Renal pelvis (tissue), 12 donors: ENCODE results near the gene TEAD4. TPM values are rescaled to one million over a fixed set of nuclear protein-coding genes. Genes with fewer than 3 reads are reported as not detected.

Experiments
- DNase-seq: peaks from one replicate; pipeline ENCODE4 v3.0.0-alpha.2; 2013
- long read RNA-seq, 16 experiments: transcript quantifications; one replicate each; lab custom pipeline, GENCODE V29; 2026
- polyA plus RNA-seq, 3 donors: library from polyadenylated mRNA; unstranded; fragments of 120-200 nt; gene quantifications; one replicate each; pipeline ENCODE4 v1.2.1, GENCODE V29; 2013; ENCODE audit not compliant: insufficient read length in 3 of 3

The TEAD4 gene
- polyA plus RNA-seq = 10 to 100 TPM; 22.3 to 24.6 (median 22.9) TPM
- long read RNA-seq, donor 1, partial matches to known transcripts = 0 of 6 reads
- long read RNA-seq, donor 1, other reads (novel, unspliced or antisense) = 0 of 6 reads
- long read RNA-seq, donor 2, partial matches to known transcripts = 0 of 4 reads
- long read RNA-seq, donor 2, other reads (novel, unspliced or antisense) = 0 of 4 reads
- long read RNA-seq, donor 3, partial matches to known transcripts = 0 of 3 reads
- long read RNA-seq, donor 3, other reads (novel, unspliced or antisense) = 0 of 3 reads
- long read RNA-seq, donor 4, transcript TEAD4-202 (13 exons, 1,690 nt) = major isoform, 8 of 9 reads
- long read RNA-seq, donor 4, partial matches to known transcripts = 0 of 9 reads
- long read RNA-seq, donor 4, other reads (novel, unspliced or antisense) = 0 of 9 reads
- long read RNA-seq, donor 5, partial matches to known transcripts = 0 of 3 reads
- long read RNA-seq, donor 5, other reads (novel, unspliced or antisense) = 0 of 3 reads
- long read RNA-seq, donor 6, partial matches to known transcripts = 0 of 1 reads
- long read RNA-seq, donor 6, other reads (novel, unspliced or antisense) = 0 of 1 reads
- long read RNA-seq, donor 7, partial matches to known transcripts = 0 of 4 reads
- long read RNA-seq, donor 7, other reads (novel, unspliced or antisense) = 0 of 4 reads
- long read RNA-seq, donor 8, partial matches to known transcripts = 0 of 1 reads
- long read RNA-seq, donor 8, other reads (novel, unspliced or antisense) = 0 of 1 reads
- long read RNA-seq, donor 9, partial matches to known transcripts = 0 of 4 reads
- long read RNA-seq, donor 9, other reads (novel, unspliced or antisense) = 0 of 4 reads
- long read RNA-seq, donor 10, partial matches to known transcripts = 0 of 2 reads
- long read RNA-seq, donor 10, other reads (novel, unspliced or antisense) = 0 of 2 reads
- long read RNA-seq, donor 11, partial matches to known transcripts = 0 of 2 reads
- long read RNA-seq, donor 11, other reads (novel, unspliced or antisense) = 0 of 2 reads
- long read RNA-seq, donor 12, partial matches to known transcripts = 0 of 4 reads
- long read RNA-seq, donor 12, other reads (novel, unspliced or antisense) = 0 of 4 reads
- long read RNA-seq, donor 13, partial matches to known transcripts = 0 of 1 reads
- long read RNA-seq, donor 13, other reads (novel, unspliced or antisense) = 0 of 1 reads
- long read RNA-seq, donor 14 = 0 reads
- long read RNA-seq, donor 15 = 0 reads
- long read RNA-seq, donor 16, partial matches to known transcripts = 5 of 8 reads
- long read RNA-seq, donor 16, other reads (novel, unspliced or antisense) = 0 of 8 reads

DNA sequence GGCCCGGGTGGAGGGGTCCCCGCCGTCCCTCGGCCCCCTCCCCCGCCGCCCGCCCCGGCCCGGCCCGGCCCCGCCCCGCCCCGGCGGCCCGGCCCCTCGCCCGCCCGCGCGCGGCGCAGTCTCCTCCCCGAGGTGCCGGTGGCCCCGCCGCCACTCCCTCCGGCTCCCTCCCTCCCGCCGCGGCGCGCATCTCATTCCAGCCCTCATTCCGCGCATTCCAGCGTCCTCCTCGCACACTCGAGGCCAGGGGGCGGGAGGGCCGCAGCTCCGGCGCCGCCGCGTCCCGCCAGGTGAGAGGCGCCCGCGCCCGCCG is at the start of gene TEAD4:
Gene TEAD4, plus strand, starts transcription at position 206 of the 313 bp plus-strand sequence.
- DNase-seq = peak; percentile 83

DNA sequence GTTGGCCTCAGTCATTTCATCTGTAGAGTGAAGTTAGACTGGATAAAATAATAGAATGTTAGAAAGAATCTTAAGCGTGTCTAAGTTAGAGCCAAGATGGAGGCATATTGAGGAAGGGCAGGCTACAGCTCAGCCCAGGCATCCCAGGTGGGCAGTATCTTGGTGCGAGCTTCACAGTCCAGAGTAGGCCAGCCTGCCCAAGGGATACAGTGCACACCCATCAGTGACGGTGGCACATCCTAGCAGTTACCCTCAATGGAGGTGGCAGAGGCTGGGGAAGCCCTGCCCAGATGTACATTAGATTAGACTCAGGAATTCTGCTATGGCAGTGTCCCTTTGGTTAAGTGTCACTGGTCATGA is 47.0 kb upstream of the TEAD4 start:
- no peak for DNase-seq

DNA sequence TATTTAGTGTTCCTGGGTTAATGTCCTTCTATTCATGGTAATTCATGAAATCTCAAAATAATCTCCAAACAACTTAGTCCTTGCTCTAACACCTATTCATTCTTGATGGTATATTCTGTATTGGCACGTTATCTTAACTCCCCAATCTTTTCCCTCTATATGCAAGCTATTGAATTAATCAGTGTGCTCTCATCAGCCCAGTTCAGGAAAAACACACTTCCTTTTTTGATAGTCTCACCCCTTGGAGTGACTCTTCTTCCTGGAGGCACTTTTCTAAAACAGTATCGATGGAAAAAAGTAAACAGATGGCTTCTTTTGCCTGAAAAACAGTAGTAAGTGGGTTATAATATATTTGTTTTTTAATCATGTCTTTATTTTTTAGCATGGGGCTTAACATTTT is 39.9 kb upstream of the TEAD4 start:
- DNase-seq = no peak

DNA sequence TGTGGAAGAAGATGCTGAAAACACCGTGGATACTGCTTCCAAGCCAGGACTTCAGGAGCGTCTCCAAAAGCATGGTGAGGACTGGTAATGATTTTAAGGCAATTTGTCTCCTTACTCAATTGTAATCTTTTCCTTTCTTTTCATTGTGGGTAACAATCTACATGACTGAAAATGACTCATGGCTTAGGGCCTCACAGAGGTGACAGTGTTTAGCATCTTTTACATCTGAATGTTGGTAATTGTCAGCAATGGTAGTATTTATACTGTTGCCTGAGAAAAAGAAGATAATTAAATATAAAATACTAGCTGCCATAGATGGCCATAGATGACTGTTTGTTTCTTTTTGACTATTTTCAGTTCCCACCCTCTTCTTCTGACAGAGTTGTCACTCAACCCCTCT is 36.9 kb upstream of the TEAD4 start:
- no peak for DNase-seq

DNA sequence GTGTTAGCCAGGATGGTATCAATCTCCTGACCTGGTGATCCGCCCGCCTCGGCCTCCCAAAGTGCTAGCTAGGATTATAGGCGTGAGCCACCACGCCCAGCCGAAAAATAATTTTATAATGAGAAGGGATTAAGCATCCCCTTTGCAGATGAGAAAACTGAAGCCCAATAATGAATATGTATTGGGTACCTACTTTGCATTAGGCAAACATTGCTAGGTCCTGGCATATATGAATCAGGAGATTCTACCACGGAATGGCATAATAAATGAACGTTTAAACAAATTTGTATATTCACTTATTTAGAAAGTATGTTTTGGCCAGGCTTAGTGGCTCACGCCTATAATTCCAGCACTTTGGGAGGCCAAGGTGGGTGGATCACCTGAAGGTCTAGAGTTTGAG is 36.1 kb upstream of the TEAD4 start:
- DNase-seq = no peak

DNA sequence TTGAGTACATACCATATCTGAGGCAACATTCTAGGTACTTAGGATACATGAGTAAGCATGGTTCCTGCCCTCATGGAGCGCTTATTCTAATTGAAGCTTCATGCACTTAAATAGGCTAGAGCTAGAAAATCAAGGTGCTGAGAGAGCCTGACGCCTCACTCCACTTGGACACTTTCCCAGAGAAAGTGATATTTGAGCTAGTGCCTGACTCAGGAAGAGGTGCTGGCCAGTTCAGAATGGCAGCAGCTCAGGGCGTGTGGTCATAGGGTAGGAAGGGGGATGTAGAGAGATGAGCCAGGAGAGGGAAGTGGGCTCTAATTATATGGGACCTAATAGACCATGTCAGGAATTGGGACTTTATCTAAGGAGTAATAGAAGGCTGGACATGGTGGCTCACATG is 35.2 kb upstream of the TEAD4 start:
- DNase-seq = no peak

DNA sequence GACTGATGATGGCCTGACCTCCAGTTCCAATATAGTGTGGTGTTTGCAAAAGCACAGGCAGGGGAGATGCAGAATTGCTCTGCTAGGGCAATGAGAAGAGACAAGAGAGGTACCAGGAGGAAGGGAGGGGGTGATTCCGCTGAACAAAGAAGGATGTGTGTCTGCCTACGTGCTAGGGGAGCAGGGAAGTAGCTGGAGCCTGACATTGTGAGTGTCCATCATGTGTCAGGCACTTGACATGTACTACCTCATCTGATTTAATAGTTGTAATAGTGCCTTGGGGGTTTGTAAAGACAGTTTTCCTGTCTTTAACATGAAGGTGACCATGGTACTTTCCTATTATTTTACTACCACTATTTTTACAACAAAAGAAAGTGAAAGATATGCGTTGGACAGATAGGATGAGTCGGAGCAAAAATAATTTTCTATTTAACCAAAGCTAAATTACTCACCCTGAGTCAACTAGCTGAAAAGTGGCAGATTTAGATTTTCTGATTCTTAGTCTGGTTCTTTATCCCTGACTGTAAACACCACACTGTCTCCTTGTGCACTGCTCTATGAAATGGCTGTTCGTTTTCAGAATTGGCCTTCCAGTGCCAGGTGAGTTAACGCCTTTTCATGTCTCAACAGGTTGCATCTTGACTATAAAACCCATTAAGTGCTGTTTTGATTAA is 33.7 kb upstream of the TEAD4 start:
- no peak for DNase-seq

DNA sequence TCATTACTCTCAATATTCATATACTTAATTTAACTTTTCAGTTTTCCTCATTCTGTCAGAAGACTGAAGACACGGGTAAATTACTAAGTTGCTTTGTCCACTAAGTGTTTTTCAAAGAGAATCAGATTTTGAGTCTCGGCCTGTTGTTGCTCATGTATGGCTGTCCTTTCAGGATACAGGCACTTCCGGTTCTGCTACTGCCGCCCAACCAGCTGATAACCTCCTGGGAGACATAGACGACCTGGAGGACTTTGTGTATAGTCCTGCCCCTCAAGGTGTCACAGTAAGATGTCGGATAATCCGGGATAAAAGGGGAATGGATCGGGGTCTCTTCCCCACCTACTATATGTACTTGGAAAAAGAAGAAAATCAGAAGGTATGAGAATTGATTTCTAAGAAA is 28.3 kb upstream of the TEAD4 start:
- no peak for DNase-seq

DNA sequence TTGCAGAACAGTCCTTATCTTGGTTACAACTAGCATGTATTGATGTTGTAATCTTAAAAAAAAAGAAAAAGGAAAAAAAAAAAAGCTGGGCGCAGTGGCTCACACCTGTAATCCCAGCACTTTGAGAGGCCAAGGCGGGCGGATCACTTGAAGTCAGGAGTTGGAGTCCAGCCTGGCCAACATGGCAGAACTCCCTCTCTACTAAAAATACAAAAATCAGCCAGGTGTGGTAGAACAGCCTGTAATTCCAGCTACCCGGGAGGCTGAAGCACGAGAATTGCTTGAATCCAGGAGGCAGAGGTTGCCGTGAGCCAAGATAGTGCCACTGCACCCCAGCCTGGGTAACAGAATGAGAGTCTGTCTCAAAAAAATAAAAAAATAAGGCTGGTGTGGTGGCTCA is 25.6 kb upstream of the TEAD4 start:
- DNase-seq = no peak

DNA sequence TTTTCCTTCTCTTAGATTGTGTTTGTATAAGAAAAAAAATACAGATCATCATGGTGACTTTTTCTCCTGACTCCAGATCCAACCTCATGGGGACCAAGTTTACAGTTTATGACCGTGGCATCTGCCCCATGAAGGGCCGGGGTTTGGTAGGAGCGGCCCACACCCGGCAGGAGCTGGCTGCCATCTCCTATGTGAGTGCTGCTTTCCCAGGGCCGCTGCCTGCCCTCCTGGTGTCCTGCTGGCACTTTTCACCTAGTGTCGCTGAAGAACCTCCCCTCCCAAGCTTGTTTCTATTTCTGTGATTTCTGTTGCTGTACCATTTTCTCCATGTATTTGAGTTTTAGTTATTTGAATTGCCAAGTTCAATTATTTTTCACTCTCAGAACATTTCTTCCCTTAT is 24.8 kb upstream of the TEAD4 start:
- no peak for DNase-seq

DNA sequence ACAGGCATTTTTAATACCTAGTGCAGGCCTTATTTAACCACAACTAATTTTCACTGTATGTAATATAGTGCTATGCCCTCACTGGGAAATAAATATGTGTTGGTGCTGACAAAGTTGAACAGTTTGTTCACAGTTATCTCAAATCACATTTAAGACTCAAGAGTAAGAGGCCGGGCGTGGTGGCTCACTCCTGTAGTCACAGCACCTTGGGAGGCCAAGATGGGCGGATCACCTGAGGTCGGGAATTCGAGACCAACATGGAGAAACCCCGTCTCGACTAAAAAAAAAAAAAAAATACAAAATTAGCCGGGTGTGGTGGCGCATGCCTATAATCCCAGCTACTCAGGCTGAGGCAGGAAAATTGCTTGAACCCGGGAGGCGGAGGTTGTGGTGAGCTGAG is 22.9 kb upstream of the TEAD4 start:
- no peak for DNase-seq

DNA sequence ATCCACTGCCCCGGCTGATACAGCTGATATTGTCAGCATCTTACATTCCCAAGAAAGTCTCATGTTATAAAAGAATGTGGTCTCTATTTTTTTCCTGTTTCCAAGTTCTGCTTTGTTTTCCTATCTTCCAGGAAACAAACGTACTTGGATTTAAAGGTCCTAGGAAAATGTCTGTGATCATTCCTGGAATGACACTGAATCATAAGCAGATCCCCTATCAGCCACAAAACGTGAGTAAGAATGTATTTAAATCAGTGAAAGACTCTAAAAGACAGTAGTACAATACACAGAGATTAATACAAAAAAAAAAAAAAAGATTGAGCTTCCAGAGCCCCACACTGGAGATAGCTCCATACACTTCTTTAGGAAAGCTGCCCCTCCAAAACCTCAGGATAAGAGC is 21.7 kb upstream of the TEAD4 start:
- no peak for DNase-seq

DNA sequence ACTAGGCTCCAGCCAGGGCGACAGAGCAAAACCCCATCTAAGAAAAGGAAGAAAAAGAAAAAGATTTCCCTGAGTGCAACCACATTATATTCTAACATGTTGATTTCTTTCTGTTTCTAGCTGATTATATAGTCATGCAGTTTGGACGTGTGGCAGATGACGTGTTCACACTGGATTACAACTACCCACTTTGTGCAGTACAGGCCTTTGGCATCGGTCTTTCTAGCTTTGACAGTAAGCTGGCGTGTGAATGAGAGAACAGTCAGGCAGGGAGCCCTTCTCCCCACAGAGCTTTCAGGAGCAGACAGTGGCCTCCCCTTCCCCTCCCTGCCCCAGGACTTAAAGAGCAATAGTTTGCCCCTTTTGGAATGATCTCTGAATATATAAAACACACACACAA is 20.0 kb upstream of the TEAD4 start:
- DNase-seq = no peak

DNA sequence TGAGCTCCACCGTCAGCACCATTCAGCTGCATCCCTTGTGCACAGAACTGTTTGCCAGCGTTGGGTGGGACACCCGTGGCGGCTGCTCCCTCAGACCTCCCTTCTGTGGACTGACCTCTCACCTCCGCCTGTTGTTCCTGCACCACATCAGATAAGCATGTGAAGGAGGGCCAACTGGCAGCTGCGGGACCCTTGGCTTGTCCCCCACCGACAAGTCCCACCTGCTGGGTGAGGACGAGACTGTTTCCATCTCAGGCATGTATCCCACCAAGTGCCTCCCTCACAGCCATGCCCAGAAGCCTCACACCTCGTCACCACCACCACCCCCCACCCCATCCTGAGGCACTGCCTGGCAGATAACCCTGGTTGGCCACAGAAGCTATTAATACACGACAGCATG is 18.6 kb upstream of the TEAD4 start:
- no peak for DNase-seq

DNA sequence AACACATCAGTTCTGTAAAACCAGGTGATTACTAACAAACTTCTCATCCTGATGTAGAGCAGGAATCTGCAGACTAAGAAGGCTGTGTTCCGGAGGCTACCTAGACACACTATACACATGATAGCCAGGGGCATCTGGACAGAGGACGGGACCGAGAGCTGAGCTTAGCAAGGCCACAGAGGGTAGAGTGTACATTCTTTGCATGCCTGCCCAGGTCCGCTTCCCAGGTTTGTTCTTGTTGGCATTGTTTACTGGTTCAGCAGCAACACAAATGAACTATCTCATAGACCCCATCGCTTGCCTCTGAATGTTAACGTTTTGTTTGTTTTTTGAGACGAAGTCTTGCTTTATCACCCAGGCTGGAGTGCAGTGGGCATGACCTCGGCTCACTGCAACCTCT is 17.7 kb upstream of the TEAD4 start:
- no peak for DNase-seq

DNA sequence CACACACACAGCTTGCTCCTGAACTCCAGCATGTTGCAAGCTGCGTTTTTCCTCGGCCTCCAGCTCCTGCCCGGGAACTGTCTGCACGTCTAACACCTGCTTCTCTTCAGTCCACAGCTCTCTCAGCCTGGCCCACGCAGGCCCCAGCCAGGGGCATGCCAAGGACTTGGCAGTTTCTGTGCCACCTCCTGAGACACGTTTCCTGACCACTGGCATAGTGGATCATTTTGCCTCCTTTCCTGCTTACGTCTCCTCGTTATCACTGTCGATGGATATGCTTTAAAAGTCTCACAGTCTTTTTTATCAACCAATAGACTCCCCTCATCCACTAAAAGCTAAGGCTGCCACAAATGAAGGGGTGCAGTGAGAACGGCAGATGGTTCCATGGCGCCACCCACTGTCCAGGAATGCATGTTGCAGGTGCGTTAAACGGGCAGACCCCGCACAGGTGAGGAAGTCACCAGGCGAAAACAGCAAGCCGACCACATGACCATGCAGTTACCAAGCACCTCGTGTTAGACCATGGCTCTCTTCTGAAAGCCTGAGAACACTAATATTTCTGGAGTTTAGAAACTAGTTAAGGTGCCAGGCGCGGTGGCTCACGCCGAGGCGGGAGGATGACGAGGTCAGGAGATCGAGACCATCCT is 14.7 kb upstream of the TEAD4 start:
- DNase-seq = peak; percentile 56

DNA sequence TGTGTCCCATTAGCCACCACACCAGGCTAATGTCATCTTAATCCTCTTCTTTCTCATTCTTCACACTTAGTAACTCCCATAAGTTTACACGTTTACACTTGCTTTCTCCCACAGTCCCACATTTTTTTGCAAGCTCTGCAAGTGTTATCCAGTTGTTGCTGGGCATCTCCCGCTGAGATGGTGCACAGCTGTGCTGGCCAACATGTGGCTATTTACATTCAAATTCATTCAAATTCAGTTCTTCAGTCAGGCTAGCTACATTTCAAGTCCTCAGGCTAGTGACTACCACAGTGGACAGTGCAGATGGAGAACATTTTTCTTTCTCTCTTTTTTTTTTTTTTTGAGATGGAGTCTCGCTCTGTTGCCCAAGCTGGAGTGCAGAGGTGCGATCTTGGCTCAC is 9.8 kb upstream of the TEAD4 start:
- no peak for DNase-seq

DNA sequence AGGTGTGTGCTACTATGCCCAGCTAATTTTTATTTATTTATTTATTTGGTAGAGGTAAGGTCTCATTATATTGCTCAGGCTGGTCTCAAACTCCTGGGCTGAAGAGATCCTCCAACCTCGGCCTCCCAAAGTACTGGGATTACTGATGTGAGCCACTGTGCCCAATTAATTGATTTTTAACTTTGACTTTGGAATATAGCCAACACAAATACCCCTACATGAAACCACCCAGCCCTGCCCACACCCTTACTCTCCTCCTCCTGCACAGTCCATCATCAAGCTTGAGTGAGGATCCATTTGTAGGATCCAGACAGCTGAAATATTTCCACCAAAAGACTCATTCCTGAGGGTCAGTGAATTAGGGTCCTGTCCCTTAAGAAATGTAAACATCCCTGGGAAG is 3.3 kb upstream of the TEAD4 start:
- DNase-seq = no peak

DNA sequence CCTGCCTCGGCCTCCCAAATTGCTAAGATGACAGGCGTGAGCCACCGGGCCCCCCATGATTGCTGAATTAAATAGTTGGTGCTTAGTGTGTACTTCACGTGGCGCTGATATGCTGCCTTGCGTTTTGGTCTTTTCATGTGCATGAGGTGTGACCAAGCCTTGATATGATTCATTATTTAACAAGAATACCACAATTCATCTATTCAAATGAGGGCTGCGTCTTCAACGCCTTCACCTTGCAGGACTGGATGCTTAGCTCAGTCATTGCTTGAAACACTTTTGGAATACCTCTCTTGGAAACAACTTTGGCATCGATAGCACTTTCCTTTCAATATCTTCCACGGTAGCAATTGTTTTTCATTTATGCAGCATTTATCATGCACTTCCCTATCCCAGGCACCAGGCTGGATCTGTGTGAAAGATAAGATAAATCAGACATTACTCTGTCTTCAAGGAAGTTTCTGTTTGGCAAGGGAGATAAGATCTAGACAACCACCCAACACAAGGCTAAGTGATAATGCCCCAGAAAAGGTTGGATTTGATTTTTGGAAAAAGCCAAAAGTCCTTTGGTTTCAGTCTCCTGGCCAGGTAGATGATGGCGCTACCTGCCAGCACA is 1.3 kb upstream of the TEAD4 start:
- no peak for DNase-seq

DNA sequence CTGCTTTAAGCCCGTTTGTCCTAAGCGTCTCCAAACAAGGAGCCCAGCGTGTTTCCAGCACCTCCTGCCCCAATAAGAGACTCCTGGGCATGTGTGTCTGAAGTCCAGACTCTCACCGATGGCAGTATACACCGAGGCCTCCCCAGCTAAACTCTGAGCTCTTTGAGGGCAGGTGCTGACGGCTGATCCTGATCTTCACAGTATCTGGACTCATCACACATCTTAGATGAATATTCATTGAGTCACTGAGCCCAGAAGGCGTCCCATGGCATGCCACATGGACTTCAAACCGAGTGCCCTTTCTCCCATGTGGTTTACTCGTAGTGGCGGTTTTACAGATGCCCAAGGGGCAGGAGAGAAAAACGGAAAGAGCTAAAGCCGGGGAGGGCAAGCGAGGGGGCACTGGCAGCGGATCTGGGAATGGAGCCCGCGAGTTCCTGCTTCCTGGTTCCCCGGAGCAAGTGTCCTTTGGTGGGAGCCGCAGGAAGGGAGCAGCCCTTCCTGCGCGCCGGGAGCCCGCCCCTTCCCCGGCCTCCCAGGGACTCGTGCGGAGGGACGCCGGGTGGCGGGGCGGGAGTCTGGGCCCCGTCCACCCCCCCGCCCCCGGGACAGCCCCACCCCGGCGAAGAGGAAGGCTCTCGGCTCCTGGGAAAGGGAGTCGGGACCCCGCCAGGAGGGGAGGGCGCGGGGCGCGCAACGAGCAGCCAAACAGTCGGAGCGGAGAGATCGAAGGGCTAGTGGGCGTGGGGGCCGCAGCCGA is 585 bp upstream of the TEAD4 start:
- DNase-seq = no peak
